HG02571 (cell line): ENCODE data around the gene RTN4IP1.
"Not testable (repeated sequence)": the region's sequence is repeated elsewhere in the genome, so short reads cannot be mapped to it uniquely, and the experiment has no call there.

Experiments
- ATAC-seq: cut with Tn5 transposase; IDR thresholded peaks from one replicate; pipeline ENCODE4 v1.9.1; 2021; ENCODE audit warnings: mild to moderate bottlenecking, moderate library complexity; ENCODE audit not compliant: unreplicated experiment

The RTN4IP1 gene

DNA sequence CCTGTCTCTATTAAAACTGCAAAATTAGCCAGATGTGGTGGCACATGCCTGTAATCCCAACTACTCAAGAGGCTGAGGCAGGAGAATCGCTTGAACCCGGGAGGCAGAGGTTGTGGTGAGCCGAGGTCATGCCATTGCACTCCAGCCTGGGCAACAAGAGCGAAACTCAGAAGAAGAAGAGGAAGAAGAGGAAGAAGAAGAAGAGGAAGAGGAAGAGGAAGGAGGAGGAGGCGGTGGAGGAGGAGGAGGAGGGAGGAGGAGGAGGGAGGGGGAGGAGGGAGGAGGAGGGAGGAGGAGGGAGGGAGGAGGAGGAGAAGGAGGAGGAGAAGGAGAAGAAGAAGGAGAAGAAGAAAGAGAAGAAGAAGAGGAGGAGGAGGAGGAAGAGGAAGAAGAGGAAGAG lies 40.4 kb downstream of the RTN4IP1 start:
- not testable (repeated sequence) for ATAC-seq

DNA sequence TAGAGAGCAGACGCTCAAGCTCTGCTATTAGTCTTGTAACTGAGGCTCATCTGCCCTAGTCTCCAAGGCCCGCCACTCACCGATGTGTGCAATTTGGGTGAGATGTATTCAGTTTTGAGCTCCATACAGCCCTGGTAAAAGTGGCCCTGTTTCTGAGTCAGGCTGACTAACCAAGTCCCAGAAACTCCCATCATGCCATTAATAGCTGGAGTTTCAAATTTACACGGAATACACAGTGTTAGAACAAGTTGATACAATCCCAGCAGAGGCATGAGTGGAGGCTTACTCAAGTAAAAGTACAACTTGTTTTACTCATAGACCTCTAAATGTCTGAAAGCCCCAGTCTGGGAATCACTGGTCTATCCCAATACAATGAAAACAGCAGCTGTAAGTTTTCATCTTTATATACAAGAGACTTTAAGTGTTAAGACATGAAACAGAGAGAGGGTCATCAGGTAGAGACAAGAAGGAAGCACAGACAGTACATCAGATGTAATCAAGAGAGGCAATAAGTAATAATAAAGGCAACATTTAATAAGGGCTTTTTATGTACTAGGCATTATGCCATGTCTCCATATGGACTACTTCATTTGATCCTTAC lies 42.4 kb downstream of the RTN4IP1 start:
- no peak for ATAC-seq

DNA sequence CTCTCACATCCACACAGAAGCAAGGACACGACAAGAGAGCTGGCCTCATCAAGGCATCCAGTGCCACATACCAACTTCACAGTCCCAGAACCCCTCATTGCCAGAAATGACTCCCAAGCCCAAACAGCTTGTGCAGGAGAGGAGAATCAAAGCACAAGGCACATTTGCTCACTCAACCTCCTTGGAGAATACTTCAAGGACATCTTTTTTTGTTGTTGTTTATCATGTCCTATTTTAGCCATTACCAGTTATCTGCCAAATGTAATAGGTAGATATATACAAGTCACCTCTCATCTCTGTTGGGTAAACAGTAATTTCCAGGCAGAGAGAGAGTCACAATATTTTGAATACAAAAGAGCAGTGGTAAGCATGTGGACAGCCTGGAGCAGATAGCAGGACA lies 47.8 kb downstream of the RTN4IP1 start:
- no peak for ATAC-seq

DNA sequence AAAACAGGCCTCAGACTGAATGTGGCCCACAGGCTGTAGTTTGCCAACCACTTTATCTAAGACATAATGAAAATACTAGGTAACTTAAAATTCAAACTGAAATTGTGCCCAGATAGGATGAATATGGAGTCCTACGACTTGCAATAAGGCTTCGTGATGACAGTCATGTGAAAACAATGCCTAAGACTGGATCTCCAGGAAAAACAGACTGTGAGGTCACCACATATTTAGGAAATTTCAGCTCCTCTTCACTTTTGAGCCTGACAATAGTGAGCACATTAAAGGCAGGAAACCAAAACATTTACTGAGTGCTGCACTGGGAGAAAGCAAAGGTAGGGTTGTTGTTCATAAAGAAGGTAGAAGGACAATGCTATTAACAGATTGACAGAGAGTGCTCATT lies 50.0 kb downstream of the RTN4IP1 start:
- no peak for ATAC-seq

DNA sequence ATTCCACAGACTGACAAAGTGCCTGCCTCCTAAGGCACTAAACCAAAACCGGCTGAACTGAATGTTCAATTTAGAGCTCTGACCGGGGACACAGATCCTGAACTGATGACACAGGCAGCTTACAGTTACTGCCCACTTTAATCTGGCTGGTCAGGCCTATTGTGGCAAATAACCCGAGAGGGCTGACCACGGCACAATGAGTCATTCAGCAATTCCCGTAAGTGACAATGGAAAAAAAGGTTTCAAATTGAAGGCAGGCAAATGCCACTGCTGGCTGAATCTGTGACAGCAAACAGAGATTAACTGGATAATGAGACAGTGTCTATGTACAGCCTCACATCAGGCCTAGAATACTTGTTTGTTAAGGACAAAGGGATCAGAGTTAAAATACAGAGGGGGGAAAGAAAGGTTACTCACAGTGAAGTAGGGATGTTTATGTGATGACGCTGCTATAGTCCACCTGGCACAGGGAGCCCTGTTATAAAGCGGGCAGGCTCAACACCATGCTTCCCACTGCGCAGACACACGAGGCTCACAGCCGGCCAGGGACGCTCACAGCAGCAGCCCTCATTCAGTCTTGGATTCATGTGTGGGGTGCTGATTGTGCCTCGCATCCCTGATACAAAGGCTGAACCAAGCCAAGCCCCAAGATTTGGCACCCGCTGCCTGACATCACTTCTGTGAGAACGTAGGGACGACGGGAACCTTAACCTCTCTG lies 54.4 kb downstream of the RTN4IP1 start:
- no peak for ATAC-seq

DNA sequence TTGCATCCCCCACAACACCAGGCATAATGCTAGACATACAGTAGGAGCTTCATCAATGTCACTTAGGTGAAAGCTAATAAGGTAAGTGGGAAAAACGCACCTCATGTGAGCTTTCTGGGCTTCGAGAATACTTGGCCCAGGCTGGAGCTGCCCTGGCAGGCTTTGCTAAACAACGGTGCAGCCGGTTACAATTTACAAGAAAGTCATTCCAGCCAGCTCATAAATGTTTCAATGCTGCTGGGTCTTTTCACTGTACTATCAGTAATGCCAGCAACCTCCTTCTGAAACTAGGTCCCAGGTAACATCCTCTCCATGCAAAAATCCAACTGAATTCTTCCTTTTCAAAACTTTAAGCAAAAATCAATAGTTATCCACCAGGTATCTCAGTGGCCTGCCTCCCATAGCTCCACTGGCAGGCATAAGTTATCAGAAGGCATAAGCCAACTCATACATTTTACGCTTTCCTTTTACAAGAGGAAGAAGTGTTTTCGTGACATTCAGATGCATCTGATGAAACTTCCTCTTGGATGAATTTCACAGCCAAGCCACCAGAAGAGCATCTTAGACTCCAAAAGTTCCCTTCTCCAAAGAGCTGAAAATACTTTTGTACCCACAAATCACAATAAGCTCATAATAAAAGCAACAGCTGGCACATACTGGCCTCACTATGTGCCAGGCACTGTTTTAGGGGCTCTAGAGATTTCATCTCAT lies 56.3 kb downstream of the RTN4IP1 start:
- ATAC-seq: no peak

DNA sequence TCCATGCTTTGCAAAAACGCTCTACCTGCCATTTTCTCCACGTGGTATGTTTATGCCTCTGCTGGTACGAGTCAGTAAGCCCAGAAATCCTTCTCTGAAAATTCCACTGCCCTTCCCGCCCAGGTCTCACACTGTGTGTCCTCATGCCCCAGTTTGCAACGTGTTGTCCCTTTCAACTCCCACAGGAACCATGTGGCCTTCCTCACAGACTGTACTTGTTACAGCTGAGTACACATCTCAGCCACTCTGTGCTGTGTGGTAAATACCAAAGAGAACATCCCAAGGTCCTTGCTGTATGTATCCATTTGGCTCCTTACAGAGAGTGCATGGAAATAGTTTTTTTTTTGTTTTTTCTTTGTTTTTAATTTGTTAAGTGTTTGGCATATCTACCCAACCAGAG lies 56.9 kb downstream of the RTN4IP1 start:
- no peak for ATAC-seq

DNA sequence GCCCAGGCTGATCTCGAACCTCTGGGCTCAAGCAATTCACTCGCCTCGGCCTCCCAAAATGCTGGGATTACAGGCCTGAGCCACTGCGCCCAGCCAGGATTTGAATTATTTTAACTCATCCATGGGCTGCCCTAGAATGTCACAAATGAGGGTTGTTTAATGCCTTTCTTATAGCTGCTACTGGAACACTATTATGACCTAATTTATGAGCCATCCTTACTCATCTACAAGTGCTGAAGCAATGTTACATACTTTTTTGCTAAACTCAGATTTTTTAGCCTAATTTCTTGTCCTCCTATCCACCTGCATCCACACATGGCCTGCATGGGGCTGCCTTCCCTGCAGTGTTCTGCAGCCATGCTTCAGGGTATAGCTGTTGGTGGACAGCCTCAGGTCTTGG lies 59.9 kb downstream of the RTN4IP1 start:
- no peak for ATAC-seq

DNA sequence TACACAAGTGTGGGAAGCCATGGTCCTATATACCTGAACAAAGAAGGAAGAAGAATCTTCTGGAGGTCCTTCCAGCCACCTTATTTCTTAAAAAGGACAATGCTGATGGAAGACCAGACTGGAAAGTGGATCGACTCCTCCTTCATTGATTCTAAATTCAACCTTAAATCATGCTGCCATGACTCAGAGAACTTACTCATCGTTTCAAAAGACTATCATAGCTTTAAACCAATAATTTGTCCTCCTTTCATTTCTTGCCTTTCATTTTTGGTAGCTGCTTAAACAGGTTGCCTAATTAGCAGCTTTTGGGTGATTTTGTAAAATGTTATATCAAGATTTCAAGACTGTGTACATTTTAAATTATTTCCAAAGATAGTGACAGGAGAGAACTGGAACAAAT lies 60.8 kb downstream of the RTN4IP1 start:
- ATAC-seq: no peak

DNA sequence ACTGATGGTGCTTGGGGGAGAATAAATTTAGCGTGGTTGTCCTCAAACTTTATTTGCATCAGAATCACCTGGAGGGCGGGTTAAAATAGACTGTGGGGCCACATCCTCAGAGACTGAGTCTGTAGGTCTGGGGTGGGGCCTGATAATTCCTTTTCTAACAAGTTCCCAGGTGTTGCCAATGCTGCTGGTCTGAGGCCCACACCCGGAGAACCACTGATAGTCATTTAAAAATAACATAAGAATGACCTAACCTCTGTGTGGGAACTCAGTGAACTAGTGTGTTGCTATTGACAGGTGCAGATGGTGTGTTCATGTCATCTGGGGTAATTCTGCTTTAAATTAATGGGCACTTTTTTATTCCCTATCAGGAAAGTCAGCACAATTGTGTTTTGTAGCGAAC lies 64.8 kb downstream of the RTN4IP1 start:
- ATAC-seq: no peak

DNA sequence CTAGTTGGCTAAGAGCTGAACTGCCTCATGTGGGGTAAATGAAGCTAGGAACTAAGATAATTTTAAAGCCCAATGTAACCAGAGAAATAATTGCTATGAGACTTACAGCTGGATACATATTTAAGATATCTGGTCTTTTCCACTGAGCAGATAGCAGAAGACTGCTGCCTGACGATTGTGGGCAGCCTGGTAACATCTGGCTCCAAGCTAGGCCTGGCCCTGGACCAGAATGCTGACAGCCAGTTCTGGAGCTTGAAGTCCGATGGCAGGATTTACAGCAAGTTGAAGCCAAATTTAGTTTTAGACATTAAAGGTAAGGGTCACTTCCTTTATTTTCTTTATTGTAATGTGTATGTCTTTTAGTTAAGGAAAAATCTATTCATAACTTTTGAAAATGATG lies 65.7 kb downstream of the RTN4IP1 start:
- no peak for ATAC-seq

DNA sequence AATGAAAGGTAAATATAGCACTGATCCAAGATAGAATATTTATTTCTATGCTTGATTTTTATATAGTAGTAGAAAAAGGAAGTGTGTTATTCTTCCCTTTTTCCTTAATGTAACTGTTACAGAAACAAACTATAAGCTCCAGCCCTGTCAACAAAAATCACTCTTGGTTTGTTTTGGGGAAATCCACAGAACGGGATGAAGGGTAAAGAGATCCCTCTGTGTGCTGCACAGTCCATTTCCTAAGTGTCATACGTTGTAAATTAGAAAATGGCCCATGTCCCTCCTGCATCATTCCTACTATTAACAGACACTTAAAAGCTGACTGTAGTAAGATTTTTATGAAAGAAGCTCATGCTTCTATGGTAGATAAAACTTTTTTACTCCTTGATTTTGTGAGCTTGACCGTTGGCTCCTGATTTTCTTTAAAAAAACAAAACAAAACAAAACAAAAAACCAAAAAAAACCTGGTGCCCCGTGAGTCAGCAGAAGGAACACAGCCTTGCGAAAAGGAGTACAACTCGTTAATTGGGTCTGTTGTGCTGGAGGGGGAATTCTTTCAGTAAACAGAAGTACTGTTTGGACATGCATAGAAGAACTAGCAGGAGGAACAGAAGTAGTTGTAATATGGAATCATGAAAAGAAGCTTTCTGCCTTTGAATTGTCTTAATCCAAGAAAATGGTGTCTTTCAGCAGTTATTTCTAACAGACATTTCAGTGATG lies 67.5 kb downstream of the RTN4IP1 start:
- ATAC-seq: no peak

DNA sequence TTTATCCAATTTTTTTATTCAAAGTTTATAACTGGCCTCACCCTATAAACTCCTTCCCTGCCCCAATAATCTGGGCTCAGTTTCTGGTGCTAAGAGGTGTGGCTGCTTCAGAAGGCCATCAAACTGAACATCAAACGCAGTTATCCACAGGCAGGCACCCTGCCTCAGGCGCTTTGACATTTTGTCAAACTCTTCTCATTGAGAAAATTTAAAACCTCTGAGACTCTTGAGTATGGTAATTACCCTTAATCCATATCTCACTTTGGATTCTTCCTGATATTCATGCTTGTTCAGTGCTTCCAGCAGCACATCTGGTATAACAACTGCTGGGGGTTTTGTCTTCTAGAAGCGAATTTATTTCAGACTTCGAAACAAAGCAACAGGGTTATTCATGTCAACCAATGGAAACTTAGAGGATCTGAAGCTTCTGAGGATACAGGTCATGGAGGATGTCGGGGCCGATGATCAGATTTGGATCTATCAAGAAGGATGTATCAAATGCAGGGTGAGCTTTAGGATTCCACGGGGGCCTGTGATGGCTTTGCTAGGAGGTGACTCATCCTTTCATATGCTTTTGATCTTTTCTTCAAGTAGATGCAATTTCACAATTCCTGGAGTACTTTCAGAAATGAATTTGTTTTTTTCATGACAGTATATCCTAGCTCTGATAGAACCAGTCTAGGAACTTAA lies 68.2 kb downstream of the RTN4IP1 start:
- no peak for ATAC-seq

DNA sequence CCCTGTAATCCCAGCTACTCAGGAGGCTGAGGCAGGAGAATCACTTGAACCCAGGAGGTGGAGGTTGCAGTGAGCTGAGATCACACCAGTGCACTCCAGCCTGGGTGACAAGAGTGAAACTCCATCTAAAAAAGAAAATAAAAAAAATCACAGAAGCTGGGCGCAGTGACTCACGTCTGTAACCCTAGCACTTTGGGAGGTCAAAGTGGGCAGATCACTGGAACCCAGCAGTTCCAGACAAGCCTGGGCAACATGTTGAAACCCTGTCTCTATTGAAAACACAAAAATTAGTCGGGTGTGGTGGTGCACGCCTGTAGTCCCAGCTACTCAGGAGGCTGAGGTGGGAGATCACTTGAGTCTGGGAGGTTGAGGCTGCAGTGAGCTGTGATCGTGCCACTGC lies 69.6 kb downstream of the RTN4IP1 start:
- ATAC-seq: not testable (repeated sequence)

DNA sequence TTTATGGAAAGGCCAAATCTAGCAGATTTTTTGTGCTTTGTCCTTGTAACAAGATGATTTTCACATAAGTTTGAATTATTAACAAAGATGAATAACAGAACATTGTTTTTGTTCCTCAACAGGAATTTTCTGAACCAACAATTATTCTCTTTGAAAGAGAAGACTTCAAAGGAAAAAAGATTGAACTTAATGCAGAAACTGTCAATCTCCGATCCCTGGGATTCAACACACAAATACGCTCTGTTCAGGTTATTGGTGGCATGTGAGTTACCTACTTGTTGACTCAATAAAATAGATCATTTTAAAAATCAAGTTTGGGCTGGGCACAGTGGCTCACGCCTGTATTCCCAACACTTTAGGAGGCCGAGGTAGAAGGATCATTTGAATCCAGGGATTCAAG lies 70.9 kb downstream of the RTN4IP1 start:
- no peak for ATAC-seq

DNA sequence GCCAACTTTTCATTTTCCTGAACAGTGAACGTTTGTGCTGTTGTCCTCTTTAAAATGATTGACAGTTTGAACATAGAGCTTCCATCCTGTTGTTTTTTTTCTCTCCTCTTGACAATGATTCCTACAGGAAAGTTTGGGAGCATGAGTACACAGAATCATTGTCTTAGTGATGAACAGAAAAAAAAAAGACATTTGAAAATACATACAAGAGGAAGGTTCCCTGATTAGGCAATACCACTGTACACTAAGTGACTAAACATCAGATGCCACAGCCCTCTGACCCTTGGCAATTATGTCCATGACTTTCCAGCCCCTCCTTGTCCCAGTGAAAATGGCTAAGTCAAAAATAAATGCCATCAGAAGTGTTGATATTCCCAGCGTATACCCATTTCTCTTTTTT lies 71.5 kb downstream of the RTN4IP1 start:
- no peak for ATAC-seq

DNA sequence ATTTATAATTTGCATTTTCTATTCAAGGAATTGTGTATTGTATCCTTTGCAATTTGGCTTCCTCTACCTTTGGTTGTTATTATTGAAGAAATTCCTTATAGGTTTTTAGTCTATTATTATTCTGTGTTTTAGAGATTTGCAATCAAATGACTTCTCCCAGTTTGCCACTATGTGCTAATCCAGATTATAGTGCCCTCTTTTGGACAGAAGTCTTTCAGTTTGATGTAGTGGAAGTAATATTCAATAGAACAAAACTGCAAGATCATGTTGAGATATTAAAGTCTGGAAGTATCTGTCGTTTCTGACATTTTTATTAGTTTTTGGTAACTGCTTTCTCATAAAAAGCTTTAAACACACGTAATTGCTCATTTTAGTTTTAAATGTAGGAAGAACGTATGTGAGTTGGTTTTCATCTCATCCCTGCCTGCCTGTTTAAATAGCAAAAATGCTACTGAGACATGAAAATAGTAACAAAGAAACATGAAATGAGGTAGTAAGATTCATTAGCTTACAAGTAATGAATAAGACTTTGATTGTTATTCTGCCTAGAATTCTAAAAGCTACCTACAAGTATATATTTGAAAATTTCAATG lies 72.8 kb downstream of the RTN4IP1 start:
- ATAC-seq: no peak

DNA sequence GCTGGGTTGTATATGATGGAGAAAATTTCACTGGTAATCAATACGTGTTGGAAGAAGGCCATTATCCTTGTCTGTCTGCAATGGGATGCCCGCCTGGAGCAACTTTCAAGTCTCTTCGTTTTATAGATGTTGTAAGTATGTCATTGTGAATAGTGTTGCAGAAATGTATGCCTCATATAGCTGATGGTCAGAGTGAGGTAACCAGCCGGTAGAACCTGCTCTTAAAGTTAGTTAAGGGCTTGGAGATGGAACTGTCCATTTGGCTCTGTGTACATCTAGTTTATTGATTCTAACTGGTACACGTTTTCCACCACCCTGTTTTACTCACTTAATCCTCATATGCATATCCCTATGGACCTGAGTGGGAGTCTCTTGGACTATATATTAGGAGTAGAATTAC lies 73.5 kb downstream of the RTN4IP1 start:
- ATAC-seq: no peak

DNA sequence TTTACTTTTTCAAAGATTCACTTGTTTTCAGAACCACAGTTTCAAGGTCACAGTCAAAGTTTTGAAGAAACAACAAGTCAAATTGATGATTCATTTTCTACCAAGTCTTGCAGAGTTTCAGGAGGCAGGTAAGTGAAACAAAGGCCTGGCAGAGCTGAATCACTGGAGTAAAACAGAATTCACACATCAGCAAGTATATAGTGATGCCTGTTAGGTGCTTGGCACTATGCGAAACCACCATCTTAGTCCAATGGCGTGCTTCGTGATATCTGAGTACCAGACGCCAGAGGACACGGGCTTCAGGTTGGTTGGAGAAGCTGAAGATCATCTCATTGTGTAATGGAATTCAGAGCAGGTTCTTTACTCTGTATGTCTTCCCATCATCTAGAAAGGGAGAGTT lies 75.9 kb downstream of the RTN4IP1 start:
- no peak for ATAC-seq

DNA sequence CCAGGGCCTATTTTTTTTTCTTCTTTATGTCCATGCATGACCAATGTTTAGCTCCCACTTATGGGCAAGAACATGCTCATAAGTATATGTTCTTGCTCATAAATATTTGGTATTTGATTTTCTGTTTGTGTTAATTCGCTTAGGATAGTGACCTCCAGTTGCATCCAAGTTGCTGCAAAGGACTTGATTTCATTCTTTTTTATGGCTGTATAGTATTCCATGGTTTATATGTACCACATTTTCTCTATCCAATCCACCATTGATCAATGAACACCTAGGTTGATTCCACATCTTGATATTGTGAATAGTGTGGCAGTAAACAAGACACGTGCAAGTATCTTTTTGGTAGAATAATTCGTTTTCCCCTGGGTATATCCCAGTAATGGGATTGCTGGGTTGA lies 78.1 kb downstream of the RTN4IP1 start:
- no peak for ATAC-seq

DNA sequence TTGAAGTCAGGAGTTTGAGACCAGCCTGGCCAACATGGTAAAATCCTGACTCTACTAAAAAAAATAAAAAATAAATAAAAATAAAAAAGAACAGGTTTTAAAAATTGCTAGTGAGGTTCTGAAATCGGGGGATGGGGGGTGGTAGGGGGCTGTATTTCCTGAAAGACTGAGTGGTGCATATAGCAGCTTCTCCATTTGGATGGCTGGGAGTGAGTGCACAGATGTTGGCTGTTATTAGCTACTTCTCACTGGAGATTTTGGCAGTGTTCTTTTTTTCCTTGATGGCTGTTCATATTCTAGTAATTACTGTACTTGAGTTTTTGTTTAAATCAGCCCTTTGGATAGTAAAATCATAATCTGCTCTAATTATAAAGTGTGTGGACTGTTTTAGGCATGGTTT lies 79.8 kb downstream of the RTN4IP1 start:
- ATAC-seq: no peak
